ENCODE results near the gene ABCF2. TPM values are rescaled to one million over a fixed set of nuclear protein-coding genes. Genes with fewer than 3 reads are reported as not detected.

ABCF2 gene
- total and polyA plus RNA-seq, 2 of the 13 experiments (the other 11 are each of a cell fraction or from before 2014, with no cell fraction given) = 16.3 to 42.5 TPM

- Histone ChIP-seq H2AFZ (ENCODE audit: low read length) (no peak overlapping the region), H3K27me3 (ENCODE audit: control insufficient read depth in 1 of 2, insufficient read depth in 2 of 2, low read length in 2 of 2) (peaks cover 3 to 42% of the 10 kb centered on the region in 2 experiments; a peak in 3 of 5 replicates), H3K36me3 (replicated peaks in 1 of 2; ENCODE audit: control insufficient read depth in 1 of 2, insufficient read depth in 2 of 2, low read length in 2 of 2) (no peaks in the 10 kb centered on the region), H3K4me1 (ENCODE audit: insufficient read depth, low read length) (no peaks in the 10 kb centered on the region), H3K4me2 (ENCODE audit: low read depth, low read length) (no peak overlapping the region), H3K9me3 (ENCODE audit: low read length) (no peaks in the 10 kb centered on the region), H4K20me1 (ENCODE audit: insufficient read depth, low read length) (no peaks in the 10 kb centered on the region), H3K79me2 (ENCODE audit: insufficient read depth, low read length) (no peaks in the 10 kb centered on the region), H3K9ac (ENCODE audit: insufficient read depth, low read depth, low read length) (no peak overlapping the region), H3K4me3 (replicated peaks in 1 of 3; ENCODE audit: insufficient read depth in 1 of 3, low read depth in 2 of 3, low read length in 3 of 3) (no peak overlapping the region), H3K27ac (ENCODE audit: extremely low read length, insufficient read depth, low read length) (no peak overlapping the region)
- WGBS (ENCODE audit: low lambda C conversion rate) = 38% methylated on average over 15 of the region's 22 CpGs
- no TSS peak for BruUV-seq (replicated peaks)
- ATAC-seq = peak; percentile 10; the same call in 1 of the 3 replicates
- no peak for DNase-seq (ENCODE audit: low spot score)
- in situ Hi-C loops (cut with HindIII; ENCODE audit: extremely low pct_ligation_motif_present, low pct_unique_long_range_greater_than_20kb) (no loop called here), intact Hi-C loops (cut with micrococcal nuclease; ENCODE audit: unreplicated experiment) (no loop called here)
- no peak for FAIRE-seq
- POLR2A ChIA-PET = no interaction called here
- no peak for TF ChIP-seq ZNF225 (CRISPR knock-in tag; IDR thresholded peaks at IDR 0.05)
- CTCF ChIA-PET (ENCODE audit: low intra/inter-chr PET ratio, low total read pairs) = no interaction called here
These were observed 39.4 kb downstream of the ABCF2 start for GRCh38 chr7:151187409-151188251.

GRCh38 chr7:151186640-151187408, 40.2 kb downstream of the ABCF2 start, which contains the start of gene ASB10:
Gene ASB10 (minus strand): TSS chr7:151187250. CDS start chr7:151187130, 120 bp downstream.
- no peaks in the 10 kb centered on the region for H3K36me3 ChIP-seq (replicated peaks in 1 of 2; ENCODE audit: control insufficient read depth in 1 of 2, insufficient read depth in 2 of 2, low read length in 2 of 2)
- H3K9ac ChIP-seq (ENCODE audit: insufficient read depth, low read depth, low read length) = no peak within 1 kb of the TSS
- no peaks in the 10 kb centered on the region for H3K4me1 ChIP-seq (ENCODE audit: insufficient read depth, low read length)
- intact Hi-C loops (cut with micrococcal nuclease; ENCODE audit: unreplicated experiment) (no loop called here), in situ Hi-C loops (cut with HindIII; ENCODE audit: extremely low pct_ligation_motif_present, low pct_unique_long_range_greater_than_20kb) (no loop called here)
- H3K27me3 ChIP-seq (ENCODE audit: control insufficient read depth in 1 of 2, insufficient read depth in 2 of 2, low read length in 2 of 2) = peaks cover 1 to 37% of the 10 kb centered on the region in 2 experiments; a peak in 3 of 5 replicates
- H4K20me1 ChIP-seq (ENCODE audit: insufficient read depth, low read length) = no peaks in the 10 kb centered on the region
- no TSS peak for BruUV-seq (replicated peaks)
- H3K4me3 ChIP-seq (replicated peaks in 1 of 3; ENCODE audit: insufficient read depth in 1 of 3, low read depth in 2 of 3, low read length in 3 of 3) = no peak within 1 kb of the TSS
- H3K79me2 ChIP-seq (ENCODE audit: insufficient read depth, low read length) = no peaks in the 10 kb centered on the region
- peak; percentile 11; the same call in 1 of the 3 replicates for ATAC-seq
- POLR2A ChIA-PET = no interaction called here
- CTCF ChIA-PET (ENCODE audit: low intra/inter-chr PET ratio, low total read pairs) = no interaction called here
- 26% methylated on average over 10 of the region's 22 CpGs for WGBS (ENCODE audit: low lambda C conversion rate)
- no peak within 1 kb of the TSS for H3K27ac ChIP-seq (ENCODE audit: extremely low read length, insufficient read depth, low read length)
- FAIRE-seq = no peak
- no peaks in the 10 kb centered on the region for H3K9me3 ChIP-seq (ENCODE audit: low read length)
- DNase-seq (ENCODE audit: low spot score) = no peak
- H2AFZ ChIP-seq (ENCODE audit: low read length) = no peak within 1 kb of the TSS
- H3K4me2 ChIP-seq (ENCODE audit: low read depth, low read length) = no peak within 1 kb of the TSS
- no peak for TF ChIP-seq RORA (CRISPR knock-in tag; IDR thresholded peaks at IDR 0.05)
- no peak for TF ChIP-seq CREB1 (IDR thresholded peaks at IDR 0.05)
- TF ChIP-seq CREB1 (CRISPR knock-in tag; IDR thresholded peaks at IDR 0.05) = no peak
- no peak for TF ChIP-seq ZNF207 (IDR thresholded peaks at IDR 0.05; ENCODE audit: borderline replicate concordance)
- TF ChIP-seq SP5 (CRISPR knock-in tag; IDR thresholded peaks at IDR 0.05; ENCODE audit: borderline replicate concordance, low read depth) = no peak
- TF ChIP-seq LCORL (IDR thresholded peaks at IDR 0.05) = no peak
- no peak for TF ChIP-seq LCORL (CRISPR knock-in tag; IDR thresholded peaks at IDR 0.05)
- TF ChIP-seq NFE2L2 (IDR thresholded peaks at IDR 0.05; ENCODE audit: low read length) = no peak
- TF ChIP-seq DNMT3B (CRISPR knock-in tag; conservative IDR thresholded peaks at IDR 0.05) = no peak
- TF ChIP-seq HOMEZ (CRISPR knock-in tag; IDR thresholded peaks at IDR 0.05; ENCODE audit: low read depth) = no peak
- TF ChIP-seq ZNF749 (CRISPR knock-in tag; IDR thresholded peaks at IDR 0.05; ENCODE audit: borderline replicate concordance) = no peak
- no peak for TF ChIP-seq ZNF546 (CRISPR knock-in tag; conservative IDR thresholded peaks at IDR 0.05)
- no peak for TF ChIP-seq PAF1 (CRISPR knock-in tag; IDR thresholded peaks at IDR 0.05)
- no peak for TF ChIP-seq RNF219 (CRISPR knock-in tag; IDR thresholded peaks at IDR 0.05)
